NCI-H345 (cell line): ENCODE results near the gene MTMR11.
A peak's percentile ranks its signal among the peaks of the same experiment; 100 is the strongest.
"Not testable (repeated sequence)": the region's sequence is repeated elsewhere in the genome, so short reads cannot be mapped to it uniquely, and the experiment has no call there.

Experiments
- DNase-seq: peaks from one replicate; lab custom pipeline; 2025; lab: John Stamatoyannopoulos, UW

MTMR11 gene

DNA sequence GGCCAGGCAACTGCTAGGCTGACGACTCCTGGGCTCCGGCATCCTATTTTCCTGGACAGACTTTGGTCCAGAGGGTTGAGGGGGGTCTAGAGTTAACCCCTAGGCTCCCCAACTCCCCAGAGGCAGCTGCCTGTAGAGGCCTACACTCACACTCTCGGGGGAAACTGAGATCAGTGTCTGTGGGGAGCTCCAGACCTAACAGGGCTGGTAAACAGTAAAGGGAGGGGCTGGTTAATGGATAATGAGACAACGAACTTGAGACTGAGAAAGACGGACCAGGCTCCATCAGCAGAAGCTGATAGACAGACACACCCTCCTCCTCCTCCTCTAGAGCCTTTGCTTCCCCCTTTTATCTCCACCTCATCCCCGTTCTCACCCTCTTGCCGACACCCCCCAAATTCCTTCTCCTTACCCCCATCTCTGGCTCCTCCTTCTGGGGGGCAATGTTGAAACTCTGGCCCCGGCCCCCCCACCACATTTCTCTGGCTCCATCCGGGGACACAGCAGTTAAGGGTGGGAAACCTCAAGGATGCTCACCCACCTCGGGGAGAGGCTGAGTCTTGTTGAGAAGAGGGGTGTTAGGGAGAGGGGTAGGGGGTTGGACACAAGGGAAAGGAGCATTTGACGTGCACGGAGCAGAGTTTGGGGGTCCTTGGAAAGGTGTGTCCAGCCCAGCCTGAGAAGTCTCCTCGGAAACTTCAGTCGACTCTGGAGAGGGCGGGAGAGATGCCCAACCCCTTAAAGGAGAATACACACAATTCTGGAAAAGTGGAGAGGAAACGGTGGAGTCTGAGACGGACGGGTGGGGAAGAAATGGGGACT lies at the start of gene MTMR11:
MTMR11 (minus strand) TSS at position 710 of the 822 bp plus-strand sequence; CDS start at position 478, 232 bp downstream.
- DNase-seq = no peak

- no peak for DNase-seq
Measured at GRCh38 chr1:149979972-149980540, 43.4 kb upstream of the MTMR11 start.

- DNase-seq = no peak
Measured at GRCh38 chr1:149979245-149979971, 42.7 kb upstream of the MTMR11 start.

DNA sequence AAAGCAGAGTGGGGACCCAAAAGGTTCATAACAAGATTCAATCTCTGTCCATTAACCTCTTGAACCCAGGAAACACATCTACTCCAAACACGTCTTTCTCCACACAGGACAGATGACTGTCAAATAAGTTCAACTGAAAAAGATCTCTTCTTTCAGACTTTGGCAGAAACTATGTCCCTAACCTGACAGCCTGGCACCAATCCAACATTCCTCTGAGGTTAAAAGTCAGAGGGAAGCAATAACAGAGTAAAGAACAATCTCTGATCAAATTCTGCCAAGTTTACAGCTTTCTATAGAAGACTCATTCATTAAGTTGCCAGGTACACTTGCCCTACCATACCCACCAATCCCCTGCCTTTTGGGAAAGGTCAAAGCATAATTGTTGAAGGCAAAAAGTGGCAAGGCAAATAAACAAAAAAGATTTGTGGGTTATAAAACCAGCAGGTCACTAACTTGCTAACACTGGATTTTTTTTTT lies 41.9 kb upstream of the MTMR11 start:
- DNase-seq = no peak

GRCh38 chr1:149977345-149977744 lies 40.7 kb upstream of the MTMR11 start:
- DNase-seq = peak; percentile 83

DNA sequence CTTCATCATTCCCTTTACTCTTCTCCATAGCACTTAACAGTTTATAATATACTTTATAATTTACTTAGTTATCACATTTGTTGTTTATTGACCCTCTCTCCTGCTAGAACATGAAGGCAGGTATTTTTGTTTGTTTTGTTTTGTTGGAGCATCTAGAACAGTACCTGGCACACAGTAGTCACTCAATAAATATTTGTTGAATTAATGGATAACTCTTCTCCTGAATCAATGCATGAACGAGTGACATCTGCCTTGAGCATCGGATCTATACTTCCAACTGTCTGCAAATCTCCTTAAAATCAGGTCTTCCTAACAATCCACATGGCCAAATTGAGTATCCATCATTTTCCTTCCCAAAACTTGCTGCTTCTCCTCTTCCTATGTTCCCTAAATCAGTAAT lies 35.9 kb upstream of the MTMR11 start:
- DNase-seq = no peak

DNA sequence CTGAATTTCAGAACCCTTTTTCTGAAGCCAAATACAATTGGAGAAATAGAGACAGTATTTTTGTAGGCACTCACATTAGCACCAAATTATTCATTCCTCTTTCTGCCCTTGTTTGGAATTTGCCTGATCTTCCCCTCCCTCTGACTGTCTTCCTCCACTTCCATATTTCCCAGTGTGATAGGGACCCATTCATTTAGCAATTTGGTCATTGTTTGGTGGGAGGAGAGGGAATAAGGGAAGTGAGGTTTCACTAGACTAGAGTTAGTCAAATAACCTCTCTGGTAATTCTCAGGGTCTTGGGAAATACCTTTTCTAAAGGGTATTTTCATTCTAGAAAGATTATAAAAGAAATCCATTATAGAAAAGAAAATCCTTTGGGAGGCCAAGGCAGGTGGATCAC lies 31.0 kb upstream of the MTMR11 start:
- no peak for DNase-seq

- DNase-seq = no peak
Measured at GRCh38 chr1:149967041-149967440, 30.4 kb upstream of the MTMR11 start.

DNA sequence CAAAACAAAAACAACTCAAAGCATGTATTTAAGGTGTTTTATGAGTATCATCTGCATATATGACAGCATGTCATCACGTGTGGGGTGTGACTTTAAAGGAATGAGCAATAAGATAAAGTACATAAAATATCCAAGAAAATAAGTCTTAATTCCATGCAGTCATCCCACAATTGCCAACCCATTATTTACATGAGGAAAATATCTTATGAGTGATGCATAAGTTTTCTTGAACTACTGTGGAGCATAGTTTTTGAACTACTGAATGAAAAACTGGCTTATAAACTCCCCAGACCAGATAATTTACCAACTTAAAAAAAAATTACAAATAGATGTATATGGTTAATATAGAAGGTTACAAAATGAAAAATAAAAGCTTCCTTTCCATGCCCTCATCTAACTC lies 29.7 kb upstream of the MTMR11 start:
- DNase-seq = no peak

GRCh38 chr1:149965440-149965839 lies 28.8 kb upstream of the MTMR11 start:
- DNase-seq = no peak

DNA sequence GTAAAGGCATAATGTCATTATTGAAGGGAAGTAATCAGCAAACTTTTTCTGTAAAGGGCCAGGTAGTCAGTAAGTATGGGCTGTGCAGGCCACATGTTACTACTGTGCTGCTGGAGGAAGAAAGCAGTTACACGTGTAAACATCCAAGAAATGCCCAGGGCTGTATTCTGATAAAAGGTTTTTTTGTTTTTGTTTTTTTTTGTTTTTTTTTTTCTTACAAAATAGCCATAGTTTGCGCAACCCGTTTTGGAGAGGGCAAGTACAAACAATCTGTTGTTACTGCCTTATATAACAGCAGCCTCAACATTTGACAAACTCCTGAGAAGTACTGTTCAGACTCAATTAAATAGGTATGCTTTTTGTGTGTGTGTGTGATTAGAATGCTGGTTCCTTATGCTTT lies 26.7 kb upstream of the MTMR11 start:
- DNase-seq = no peak

DNA sequence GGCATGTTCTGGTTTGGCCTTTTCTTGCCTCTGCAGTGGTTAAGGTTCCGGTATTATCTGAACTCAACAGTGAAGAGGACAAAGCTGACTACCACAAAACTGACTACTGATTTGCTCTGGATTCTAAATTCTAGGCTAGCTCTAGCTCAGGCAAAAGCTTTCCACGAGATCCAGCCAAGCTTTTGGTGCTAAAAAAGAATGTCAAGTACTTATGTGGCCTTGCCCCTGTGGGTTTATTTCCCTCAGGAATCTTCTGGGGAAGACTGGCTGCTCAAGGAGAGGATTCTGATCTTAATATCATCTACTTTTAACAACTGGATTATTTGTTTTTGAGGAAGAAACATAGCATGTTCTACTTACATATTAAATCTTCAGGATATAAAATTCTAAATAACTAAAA lies 26.1 kb upstream of the MTMR11 start:
- no peak for DNase-seq

DNA sequence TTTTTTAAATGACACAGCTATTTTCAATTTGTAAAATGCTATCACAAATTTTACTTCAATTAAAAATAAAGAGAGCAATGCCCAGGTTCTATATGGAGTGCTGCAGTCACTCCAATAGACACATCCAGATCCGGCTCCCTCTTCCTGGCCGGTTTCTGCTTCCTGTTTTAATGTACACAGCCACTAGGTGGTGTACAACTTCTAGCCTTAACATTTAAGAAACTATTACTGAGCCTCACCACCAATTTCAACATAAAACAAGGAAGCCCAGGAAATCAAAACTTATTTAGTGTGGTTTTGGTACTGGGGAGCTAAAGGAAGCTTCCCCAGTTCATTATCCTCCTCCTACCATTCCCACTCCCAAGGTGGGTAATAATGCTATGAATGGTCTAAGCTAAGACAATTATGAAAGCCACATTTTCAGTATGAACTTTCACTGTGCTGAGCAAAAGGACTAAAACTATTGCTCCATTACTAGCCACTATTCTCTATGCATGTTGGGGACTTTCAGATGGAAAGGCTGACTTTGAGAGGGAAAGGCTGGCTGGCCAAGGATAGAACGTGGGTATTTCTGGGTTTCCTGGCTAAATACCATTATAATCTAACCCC lies 25.5 kb upstream of the MTMR11 start:
- DNase-seq = peak; percentile 82

DNA sequence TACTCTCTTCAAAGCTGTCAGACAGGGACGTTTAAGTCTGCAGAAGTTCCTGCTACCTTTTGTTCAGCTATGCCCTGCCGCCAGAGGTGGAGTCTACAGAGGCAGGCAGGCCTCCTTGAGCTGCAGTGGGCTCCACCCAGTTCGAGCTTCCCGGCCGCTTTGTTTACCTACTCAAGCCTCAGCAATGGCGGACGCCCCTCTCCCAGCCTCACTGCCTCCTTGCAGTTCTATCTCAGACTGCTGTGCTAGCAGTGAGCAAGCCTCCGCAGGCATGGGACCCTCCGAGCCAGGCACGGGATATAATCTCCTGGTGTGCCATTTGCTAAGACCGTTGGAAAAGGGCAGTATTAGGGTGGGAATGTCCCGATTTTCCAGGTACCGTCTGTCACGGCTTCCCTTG lies 20.9 kb upstream of the MTMR11 start:
- not testable (repeated sequence) for DNase-seq

GRCh38 chr1:149949911-149950310 lies 13.2 kb upstream of the MTMR11 start:
- no peak for DNase-seq

GRCh38 chr1:149945206-149945605 lies 8.5 kb upstream of the MTMR11 start:
- no peak for DNase-seq

- DNase-seq = no peak
Measured at GRCh38 chr1:149942885-149943284, 6.2 kb upstream of the MTMR11 start.

DNA sequence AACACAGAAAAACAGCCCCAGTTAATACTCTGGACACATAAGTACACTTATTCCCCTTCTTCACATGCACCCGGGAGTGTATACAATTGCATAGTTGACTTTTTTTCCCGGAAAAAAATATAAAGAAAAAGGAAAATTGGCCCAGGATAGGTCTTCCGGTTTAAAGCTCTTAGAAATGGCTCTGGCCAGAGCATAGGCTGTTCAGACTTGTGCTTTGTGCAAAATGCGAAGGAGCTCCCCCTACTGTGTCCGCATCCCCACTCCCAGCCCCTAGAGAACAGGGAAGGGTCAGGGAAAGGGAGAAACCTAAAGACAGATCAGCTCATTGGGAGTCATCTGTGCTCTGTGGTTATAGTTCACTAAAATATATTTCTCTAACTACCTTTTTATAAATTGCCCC lies 5.5 kb upstream of the MTMR11 start:
- DNase-seq = no peak

- no peak for DNase-seq
Measured at GRCh38 chr1:149940427-149940826, 3.7 kb upstream of the MTMR11 start.

DNA sequence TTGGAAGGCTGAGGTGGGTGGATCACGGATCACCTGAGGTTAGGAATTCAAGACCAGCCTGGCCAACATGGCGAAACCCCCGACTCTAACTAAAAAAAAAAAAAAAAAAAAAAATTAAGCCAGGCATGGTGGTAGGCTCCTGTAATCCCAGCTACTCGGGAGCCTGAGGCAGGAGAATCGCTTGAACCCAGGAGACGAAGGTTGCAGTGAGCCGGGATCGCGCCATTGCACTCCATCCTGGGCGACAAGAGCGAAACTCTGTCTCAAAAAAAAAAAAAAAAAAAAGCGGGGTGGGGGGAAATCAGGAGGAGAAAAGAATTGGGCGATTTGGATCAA lies 2.0 kb upstream of the MTMR11 start:
- DNase-seq = not testable (repeated sequence)

GRCh38 chr1:149937759-149938158 lies 1.1 kb upstream of the MTMR11 start:
- no peak for DNase-seq

DNA sequence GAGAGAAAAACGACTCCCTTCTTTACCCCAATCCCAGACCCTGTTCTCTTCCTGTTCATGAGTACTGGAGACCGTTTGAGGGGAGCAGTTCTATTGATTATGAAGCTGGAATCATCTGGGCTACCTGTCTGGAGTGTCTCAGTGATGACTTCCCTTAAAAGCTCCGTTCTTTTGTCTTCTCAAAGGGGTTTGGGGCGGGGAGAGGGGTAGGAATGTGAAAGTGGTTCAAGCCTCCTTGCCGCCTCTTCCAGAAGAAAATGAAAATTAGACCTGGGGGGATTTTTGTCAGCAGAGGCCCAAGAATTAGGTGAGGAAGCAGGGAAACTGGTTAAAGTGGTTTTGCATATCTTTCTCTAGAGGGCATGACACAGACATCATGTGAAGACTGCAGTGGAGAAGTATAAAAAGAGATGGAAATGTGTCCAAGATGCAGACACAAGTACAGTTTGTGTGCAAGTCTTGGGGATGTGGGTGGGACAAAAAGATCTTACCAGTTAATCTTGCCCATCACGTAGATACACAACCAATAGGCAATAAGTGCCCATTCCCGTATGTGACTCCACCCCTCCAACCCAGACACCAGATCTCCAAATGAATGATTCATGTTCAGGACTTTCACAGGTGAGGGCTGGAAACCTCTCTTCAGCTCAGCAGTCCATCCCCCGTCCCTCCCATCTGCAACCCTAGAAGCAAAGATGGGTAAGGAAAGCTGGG lies 470 bp upstream of the MTMR11 start:
- DNase-seq = no peak
